Stimulated activated CD8-positive, alpha-beta memory T cell treated with anti-CD3 and anti-CD28 coated beads, Interleukin-2, amount 100 ng/mL, for 48 hours (primary cell): ENCODE measurements around the gene PRKCQ.
"Not testable (repeated sequence)": the region's sequence is repeated elsewhere in the genome, so short reads cannot be mapped to it uniquely, and the experiment has no call there.

ENCODE experiments used
- DNase-seq, 2 donors: peaks; one replicate each; pipeline ENCODE4 v3.0.0-alpha.2; 2020; ENCODE audit warnings: low read depth in 2 of 2

Gene PRKCQ

DNA sequence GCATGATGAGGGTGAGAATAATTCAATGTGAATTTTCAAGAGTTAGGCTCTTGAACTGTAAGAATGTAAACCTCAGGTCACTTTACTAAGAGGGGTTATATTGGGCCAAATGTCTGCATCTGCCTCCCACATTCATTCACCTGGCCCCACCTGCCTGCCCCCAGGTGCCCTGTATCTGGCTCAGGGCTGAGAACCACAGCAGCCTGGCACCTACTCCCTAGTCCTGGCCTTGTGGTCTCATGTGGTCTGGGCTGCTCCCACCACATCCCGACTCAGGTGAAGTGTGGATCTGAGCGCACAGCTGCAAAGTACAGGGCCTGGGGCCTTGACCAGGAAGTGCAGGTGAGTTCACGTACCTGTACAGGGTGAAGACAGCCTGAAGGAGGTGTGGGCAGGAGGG, 195.2 kb downstream of the PRKCQ start:
- DNase-seq = no peak

DNA sequence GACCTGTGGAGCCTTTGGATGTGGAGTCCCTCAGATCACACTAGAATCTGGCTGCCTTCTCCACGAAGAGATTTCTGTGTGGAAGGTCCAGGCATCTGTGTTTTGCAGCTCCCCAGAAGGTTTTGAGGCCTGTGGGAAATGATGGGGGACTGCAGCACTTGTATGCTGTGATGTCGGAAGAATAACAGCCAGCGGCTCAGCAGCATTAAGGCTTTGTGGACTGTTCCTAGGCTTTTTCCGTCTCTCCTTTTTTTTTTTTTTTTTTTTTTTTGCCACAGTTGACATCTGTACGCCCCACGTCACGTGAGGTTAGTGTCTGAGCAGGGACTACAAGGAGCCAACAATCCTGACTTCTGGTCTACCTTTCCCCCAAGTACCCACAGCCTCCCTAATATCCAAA, 196.0 kb downstream of the PRKCQ start:
- no peak for DNase-seq

DNA sequence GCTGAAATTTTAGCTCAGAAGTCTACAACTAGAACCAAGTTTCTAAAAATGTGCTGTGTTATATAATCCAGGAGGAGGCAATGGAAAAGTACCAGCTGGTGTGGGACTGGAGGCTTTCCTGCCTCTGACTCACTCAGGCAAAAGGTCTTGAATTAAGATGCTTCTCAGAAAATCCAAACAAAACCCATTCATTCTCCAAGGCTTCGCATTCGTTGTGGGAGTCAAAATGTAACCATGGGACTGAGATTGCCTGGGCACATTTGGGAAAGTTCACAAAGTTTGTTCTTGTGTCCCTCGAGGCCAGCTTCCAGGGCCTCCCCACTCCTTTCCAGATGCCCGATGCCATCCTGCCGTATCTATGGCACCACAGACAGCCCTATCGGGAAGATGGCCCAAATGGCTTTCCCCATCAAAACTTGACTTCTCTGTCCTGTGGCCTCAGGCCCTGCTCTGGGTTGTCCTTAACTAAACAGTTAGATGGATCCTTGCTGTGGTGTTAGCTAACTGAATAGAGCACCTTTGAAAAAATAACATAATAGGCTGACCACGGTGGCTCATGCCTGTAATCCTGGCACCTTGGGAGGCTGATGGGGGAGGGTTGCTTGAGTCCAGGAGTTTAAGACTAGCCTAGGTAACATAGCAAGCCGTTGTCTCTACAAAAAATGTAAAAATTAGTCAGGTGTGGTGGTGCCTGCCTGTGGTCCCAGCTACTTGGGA, 196.8 kb downstream of the PRKCQ start:
- DNase-seq = no peak

DNA sequence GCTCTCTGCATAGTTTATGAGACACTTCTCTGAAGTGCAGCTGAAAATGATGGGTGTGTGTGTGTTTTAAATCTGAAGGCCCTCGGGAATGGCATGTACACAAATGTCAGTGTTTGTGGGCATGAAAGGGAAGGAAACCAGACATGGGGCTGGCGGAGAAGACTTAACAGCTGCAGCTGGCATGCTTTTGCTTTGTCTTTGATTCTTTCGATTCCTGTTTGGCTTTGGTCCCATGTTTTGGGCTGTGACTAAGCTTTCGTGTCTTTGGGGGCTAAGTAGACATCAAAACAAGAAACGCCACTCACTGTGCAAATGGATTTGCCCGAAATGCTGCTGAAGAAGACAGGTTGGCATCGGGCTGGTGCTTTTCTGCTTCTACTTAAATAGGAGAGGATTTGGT, 198.0 kb downstream of the PRKCQ start:
- no peak for DNase-seq

GRCh38 chr10:6380478-6380877, 199.6 kb downstream of the PRKCQ start:
- not testable (repeated sequence) for DNase-seq

DNA sequence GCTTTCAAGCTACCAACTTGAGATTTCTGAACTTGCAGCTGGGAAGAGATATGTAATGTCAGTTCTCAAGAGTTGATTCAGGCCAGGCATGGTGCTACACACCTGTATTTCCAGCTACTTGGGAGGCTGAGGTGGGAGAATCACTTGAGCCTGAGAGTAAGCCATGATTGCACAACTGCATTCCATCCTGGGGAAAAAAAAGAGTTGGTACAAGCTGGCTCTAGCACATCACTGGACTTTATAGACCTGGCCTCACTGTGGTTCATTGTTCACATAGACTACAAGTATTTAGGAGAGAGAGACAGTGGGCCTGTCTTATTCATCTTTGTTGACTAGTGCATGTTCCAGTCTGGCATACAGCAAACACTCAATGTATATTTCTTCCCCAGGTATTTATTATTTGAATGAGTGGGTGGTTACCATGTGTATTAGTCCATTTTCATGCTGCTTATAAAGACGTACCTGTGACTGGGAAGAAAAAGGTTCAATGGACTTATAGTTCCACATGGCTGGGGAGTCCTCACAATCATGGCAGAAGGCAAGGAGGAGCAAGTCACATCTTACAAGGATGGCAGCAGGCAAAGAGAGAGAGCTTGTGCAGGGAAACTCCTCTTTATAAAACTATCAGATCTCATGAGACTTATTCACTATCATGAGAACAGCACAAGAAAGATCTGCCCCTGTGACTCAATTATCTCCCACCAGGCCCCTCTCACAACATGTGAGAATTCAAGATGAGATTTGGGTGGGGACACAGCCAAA, 200.9 kb downstream of the PRKCQ start:
- no peak for DNase-seq
